Measurements from ENCODE around the gene HACE1.

- TF ChIP-seq CTCF (IDR thresholded peaks at IDR 0.05) (no peak), POLR2A (IDR thresholded peaks at IDR 0.05) (no peak), POLR2AphosphoS5 (IDR thresholded peaks at IDR 0.05) (no peak)
These were observed 144.9 kb downstream of the HACE1 start for GRCh38 chr6:104714796-104715195.

All from prostate gland (tissue), 2 donors.